Endothelial cell of umbilical vein (primary cell): ENCODE measurements around the gene TRIM34.

ENCODE experiments used
- CTCF ChIP-seq, 2 donors: IDR thresholded peaks; 1 replicate in 1 of 2; 2 replicates in 1 of 2; pipeline ENCODE4 v1.5.1; 2011; ENCODE audit warnings: low read length in 2 of 2, mild to moderate bottlenecking in 2 of 2, moderate library complexity in 2 of 2, control low read depth in 1 of 2, inconsistent platforms in 1 of 2, low read depth in 1 of 2; ENCODE audit not compliant: insufficient read depth in 1 of 2; ENCODE audit errors: extremely low read depth in 1 of 2
- EZH2 ChIP-seq: IDR thresholded peaks from 2 replicates; pipeline ENCODE4 v1.6.1; 2012; ENCODE audit warnings: borderline replicate concordance, low read depth, mild to moderate bottlenecking, moderate library complexity, low read length, inconsistent platforms; ENCODE audit not compliant: severe bottlenecking
- FOS ChIP-seq: IDR thresholded peaks from 2 replicates; pipeline ENCODE4 v1.6.1; 2011; ENCODE audit warnings: mild to moderate bottlenecking, low read length, moderate library complexity, borderline replicate concordance; ENCODE audit not compliant: insufficient read depth
- POLR2A ChIP-seq: IDR thresholded peaks from 2 replicates; pipeline ENCODE4 v1.6.1; 2012; ENCODE audit warnings: low read depth, mild to moderate bottlenecking, control low read depth, low read length
- POLR2AphosphoS5 ChIP-seq: IDR thresholded peaks from 2 replicates; pipeline ENCODE4 v1.6.1; 2012; ENCODE audit warnings: low read depth, mild to moderate bottlenecking, control low read depth, low read length, moderate library complexity; ENCODE audit not compliant: insufficient read depth

GRCh38 chr11:5679811-5680210 lies 55.0 kb downstream of the TRIM34 start:
- TF ChIP-seq POLR2A (no peak), CTCF (IDR thresholded peaks at IDR 0.05; ENCODE audit: extremely low read depth in 1 of 2, insufficient read depth in 1 of 2, low read depth in 1 of 2, low read length in 2 of 2) (no peak), POLR2AphosphoS5 (no peak), EZH2 (no peak), FOS (no peak)
